Omental fat pad (tissue), 4 donors: Measurements from ENCODE around the gene FAM187B. TPM values are rescaled to one million over a fixed set of nuclear protein-coding genes. Genes with fewer than 3 reads are reported as not detected.
"Not testable (repeated sequence)": the region's sequence is repeated elsewhere in the genome, so short reads cannot be mapped to it uniquely, and the experiment has no call there.

Source experiments
- ATAC-seq: fragments of 150-250 bp; one replicate; pipeline ENCODE4 v1.9.1; 2016; ENCODE audit warnings: mild to moderate bottlenecking, moderate library complexity; ENCODE audit not compliant: low FRiP score
- DNase-seq: peaks from one replicate; pipeline ENCODE4 v3.0.0-alpha.2; 2019; ENCODE audit warnings: low spot score
- total RNA-seq, 4 donors: library from RNA; depleted of rRNA; stranded (reverse); fragments of >200 nt; gene quantifications; one replicate each; pipeline ENCODE4 v1.1.0, GENCODE V29; 2016
- TF ChIP-seq, protein P1 (sequence below), 3 donors: fragments of 450-650 bp; IDR thresholded peaks; one replicate each; pipeline ENCODE4 v1.5.1; 2016 to 2017; ENCODE audit warnings: antibody characterized with exemption in 3 of 3, mild to moderate bottlenecking in 3 of 3, moderate library complexity in 2 of 3

Gene FAM187B
- total RNA-seq, 4 donors from 2014 or later = not detected

DNA sequence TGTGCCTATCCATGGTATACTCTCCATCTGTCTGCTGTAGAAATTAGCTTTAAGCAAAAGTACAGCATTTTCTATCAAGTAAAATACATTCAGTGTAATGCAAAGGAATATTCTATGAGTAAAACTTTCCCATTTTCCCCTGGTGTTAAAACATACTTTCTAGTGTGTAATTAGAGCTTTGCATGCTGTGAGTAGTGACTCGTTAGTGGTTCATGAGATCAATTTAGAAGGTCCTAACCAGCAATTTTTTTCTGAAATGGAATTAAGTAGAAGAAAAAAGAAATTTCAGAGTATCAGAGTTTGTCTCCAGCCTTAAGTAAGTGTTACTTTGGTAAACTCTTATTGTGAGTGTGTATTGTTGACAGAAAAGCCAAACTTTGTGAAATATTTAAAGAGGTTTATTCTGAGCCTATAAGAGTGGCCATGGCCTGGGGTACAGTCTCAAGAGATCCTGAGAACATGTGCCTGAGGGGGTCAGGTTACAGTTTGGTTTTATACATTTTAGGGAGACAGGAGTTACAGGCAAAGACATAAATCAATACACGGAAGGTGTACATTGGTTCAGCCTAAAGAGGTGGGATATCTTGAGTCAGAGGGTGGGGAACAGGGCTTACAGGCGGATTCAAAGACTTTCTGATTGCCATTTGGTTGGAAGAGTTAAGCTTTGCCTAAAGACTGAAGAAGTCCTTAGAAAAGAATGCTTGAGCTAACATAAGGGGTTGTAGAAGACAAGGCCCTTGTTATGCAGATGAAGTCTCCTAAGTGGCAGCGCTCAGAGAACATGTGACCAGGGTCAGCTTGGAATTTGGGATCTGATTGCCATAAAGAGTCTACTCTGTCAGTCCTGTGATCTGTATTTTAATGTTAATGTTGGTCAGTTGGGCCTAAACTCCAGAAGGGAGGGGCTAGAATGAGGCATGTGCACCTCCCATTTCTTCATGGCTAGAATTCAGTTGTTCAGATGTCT lies 25.5 kb downstream of the FAM187B start:
- TF ChIP-seq, protein P1, sequence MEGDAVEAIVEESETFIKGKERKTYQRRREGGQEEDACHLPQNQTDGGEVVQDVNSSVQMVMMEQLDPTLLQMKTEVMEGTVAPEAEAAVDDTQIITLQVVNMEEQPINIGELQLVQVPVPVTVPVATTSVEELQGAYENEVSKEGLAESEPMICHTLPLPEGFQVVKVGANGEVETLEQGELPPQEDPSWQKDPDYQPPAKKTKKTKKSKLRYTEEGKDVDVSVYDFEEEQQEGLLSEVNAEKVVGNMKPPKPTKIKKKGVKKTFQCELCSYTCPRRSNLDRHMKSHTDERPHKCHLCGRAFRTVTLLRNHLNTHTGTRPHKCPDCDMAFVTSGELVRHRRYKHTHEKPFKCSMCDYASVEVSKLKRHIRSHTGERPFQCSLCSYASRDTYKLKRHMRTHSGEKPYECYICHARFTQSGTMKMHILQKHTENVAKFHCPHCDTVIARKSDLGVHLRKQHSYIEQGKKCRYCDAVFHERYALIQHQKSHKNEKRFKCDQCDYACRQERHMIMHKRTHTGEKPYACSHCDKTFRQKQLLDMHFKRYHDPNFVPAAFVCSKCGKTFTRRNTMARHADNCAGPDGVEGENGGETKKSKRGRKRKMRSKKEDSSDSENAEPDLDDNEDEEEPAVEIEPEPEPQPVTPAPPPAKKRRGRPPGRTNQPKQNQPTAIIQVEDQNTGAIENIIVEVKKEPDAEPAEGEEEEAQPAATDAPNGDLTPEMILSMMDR (IDR thresholded peaks at IDR 0.05) = no peak
- ATAC-seq = no peak
- no peak for DNase-seq

- no peak for ATAC-seq
- no peak for DNase-seq
- TF ChIP-seq, protein P1 (IDR thresholded peaks at IDR 0.05) = no peak
Measured at GRCh38 chr19:35199481-35199880, 29.1 kb downstream of the FAM187B start.

GRCh38 chr19:35196861-35197260 lies 31.7 kb downstream of the FAM187B start:
- ATAC-seq = peak; percentile 41
- DNase-seq = not testable (repeated sequence)

DNA sequence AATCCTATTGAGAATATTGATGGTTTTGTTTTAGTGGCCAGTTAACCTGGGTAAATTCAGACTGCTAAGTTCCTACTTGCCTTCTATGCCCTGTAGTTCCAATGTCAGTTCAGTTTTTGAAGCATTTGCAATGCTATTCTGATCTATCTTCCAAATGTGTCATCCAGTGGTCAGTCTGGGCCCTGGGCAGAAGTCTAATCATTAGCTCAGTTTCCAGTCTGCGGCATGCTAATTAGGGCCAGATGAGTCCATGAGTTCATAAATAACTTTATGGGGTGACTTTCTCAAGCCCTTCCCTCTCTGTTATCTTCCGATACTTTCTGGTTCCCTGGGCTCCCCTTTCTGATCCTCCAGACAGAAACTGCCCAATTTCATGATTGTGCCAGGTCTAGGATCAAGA lies 32.7 kb downstream of the FAM187B start:
- TF ChIP-seq, protein P1 (IDR thresholded peaks at IDR 0.05) = no peak
- ATAC-seq = no peak
- no peak for DNase-seq

GRCh38 chr19:35194012-35194984 lies 34.2 kb downstream of the FAM187B start:
- TF ChIP-seq, protein P1 (IDR thresholded peaks at IDR 0.05) = no peak
- ATAC-seq (peak; percentile 72), DNase-seq (no peak)

DNA sequence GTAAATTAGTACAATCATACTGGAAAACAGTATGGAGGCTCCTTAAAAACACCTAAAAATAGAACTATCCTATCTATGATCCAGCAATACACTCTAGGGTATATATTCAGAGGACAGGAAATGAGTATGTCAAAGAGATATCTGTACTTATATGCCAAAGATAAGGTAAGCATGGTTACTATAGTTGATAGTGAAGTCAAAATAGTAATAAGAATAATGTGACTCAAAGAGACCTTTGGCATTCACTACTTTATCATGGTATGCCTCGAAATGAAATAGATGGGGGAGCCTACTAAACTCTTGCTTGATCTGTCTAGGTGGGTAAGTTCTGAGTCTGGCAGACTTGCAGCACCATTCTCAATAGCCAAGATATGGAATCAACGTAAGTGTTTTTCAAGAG lies 43.7 kb downstream of the FAM187B start:
- DNase-seq (no peak), ATAC-seq (no peak)
- TF ChIP-seq, protein P1 (IDR thresholded peaks at IDR 0.05) = no peak

DNA sequence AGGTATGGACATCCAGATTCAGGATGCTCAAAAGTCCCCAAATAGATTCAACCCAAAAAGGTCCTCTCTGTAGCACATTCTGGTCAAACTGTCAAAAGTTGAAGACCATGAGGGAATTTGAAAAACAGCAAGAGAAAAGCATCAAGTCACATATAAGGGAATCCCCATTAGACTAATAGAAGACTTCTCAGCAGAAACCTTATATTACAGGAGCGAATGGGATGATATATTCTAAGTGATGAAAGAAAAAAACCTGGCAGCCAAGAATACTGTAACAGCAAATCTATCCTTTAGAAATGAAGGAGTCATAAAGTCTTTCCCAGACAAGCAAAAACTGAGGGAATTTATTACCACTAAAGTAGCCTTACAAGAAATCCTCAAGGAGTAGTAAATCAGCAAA lies 44.3 kb downstream of the FAM187B start:
- no peak for ATAC-seq
- DNase-seq = no peak
- TF ChIP-seq, protein P1 (IDR thresholded peaks at IDR 0.05) = no peak
